Ovary (tissue), 9 donors: ENCODE results near the gene ABHD16B. TPM values are rescaled to one million over a fixed set of nuclear protein-coding genes. Genes with fewer than 3 reads are reported as not detected.

ENCODE experiments used
- DNase-seq, 5 donors: peaks; one replicate each; pipeline ENCODE4 v3.0.0-alpha.2; 2019 to 2020
- H3K27ac ChIP-seq, 2 donors: fragments of 200-600 bp; one replicate each; pipeline versions ENCODE4 v1.5.1 to v1.8.0; 2019 to 2022
- H3K27me3 ChIP-seq: fragments of 200-600 bp; one replicate; pipeline ENCODE4 v1.8.0; 2022
- H3K36me3 ChIP-seq: fragments of 200-600 bp; sonication (generic); one replicate; pipeline ENCODE4 v1.5.1; 2019
- H3K4me1 ChIP-seq: one replicate; pipeline ENCODE4 v1.8.1; 2013; ENCODE audit warnings: mild to moderate bottlenecking, moderate library complexity; ENCODE audit not compliant: insufficient read depth
- H3K4me3 ChIP-seq: fragments of 200-600 bp; sonication (generic); one replicate; pipeline ENCODE4 v1.5.1; 2017
- H3K9me3 ChIP-seq, 2 donors: fragments of 200-600 bp in 1 of 2; sonication (generic) in 1 of 2; one replicate each; pipeline versions ENCODE4 v1.5.1 to v1.8.1; 2013 to 2019; ENCODE audit warnings: mild to moderate bottlenecking in 1 of 2, moderate library complexity in 1 of 2
- CTCF ChIP-seq, 3 donors: fragments of 450-650 bp in 2 of 3; fragments of 200-600 bp in 1 of 3; IDR thresholded peaks; one replicate each; pipeline versions ENCODE4 v1.5.1 to v1.8.0; 2016 to 2022; ENCODE audit warnings: antibody characterized with exemption in 3 of 3, mild to moderate bottlenecking in 1 of 3
- EP300 ChIP-seq: sonication (generic); formaldehyde crosslinking; IDR thresholded peaks from one replicate; pipeline ENCODE4 v1.6.1; 2017; ENCODE audit warnings: antibody characterized with exemption
- POLR2A ChIP-seq: fragments of 450-650 bp; IDR thresholded peaks from one replicate; pipeline ENCODE4 v1.6.1; 2017; ENCODE audit warnings: antibody characterized with exemption, mild to moderate bottlenecking, moderate library complexity
- WGBS, 3 donors: extraction: QIAGEN DNeasy Blood & Tissue Kit in 1 of 3; methylation state at CpG; one replicate each; pipeline versions ENCODE4 v1.1.5 to v1.1.7; 2013 to 2017; 5-methylcytosine and 5-hydroxymethylcytosine counted together
- intact Hi-C, 4 donors: fragments of 100-400 bp; cut with DNase I; formaldehyde crosslinking; loops; one replicate each; pipeline versions ENCODE4 v1.11.0 to v1.15.1; 2022 to 2023
- polyA plus RNA-seq, 2 donors: library from polyadenylated mRNA; stranded (reverse); fragments of 200-250 nt in 1 of 2; fragments of 350-450 nt in 1 of 2; fragmentation: Illumina TruSeq in 1 of 2; extraction: RNeasy Lipid Tissue Mini Kit (QIAGEN cat#74804) in 1 of 2; gene quantifications; one replicate each; pipeline ENCODE4 v1.2.3, GENCODE V29; 2013 to 2014
- total RNA-seq, 7 donors: library from RNA; depleted of rRNA in 2 of 7; stranded (reverse); fragments of >200 nt in 2 of 7; fragmentation: NEBNext Ultra II Directional in 3 of 7; extraction: Animal tissue kit (Norgen Biotek cat#: 25700) in 3 of 7; gene quantifications; one replicate each; pipeline versions ENCODE4 v1.1.0 to v1.2.4, GENCODE V29; 2016 to 2023
- donor health status: DM: no; HTN: no; CAD: no; lungs with moderate emphysema.
- donor health status: DM: no; HTN: no; CAD: no.
- donor health status: Bipolar disorder and iron deficiency.
- donor health status: DM: yes; HTN: yes; CAD: no.
- donor health status: DM: no; HTN: no; CAD: no.
- donor health status: DM: yes; HTN: yes; CAD: no.

Gene ABHD16B
- total and polyA plus RNA-seq, 9 donors: 0.57 TPM; not detected in 8

- H3K36me3 ChIP-seq: no peaks in the 10 kb centered on the region
- 76 to 85% (median 85%) methylated on average over 8 of the region's 8 CpGs for WGBS, 3 donors
- TF ChIP-seq CTCF (IDR thresholded peaks at IDR 0.05): no peak
- TF ChIP-seq EP300: no peak
- TF ChIP-seq POLR2A: no peak
- H3K4me1 ChIP-seq: peaks cover 9% of the 10 kb centered on the region
- intact Hi-C loops: loop anchor here in 1 of 4 donors (5.0 kb wide), 1 partner anchor 40 kb away; the partner anchor contains the start of gene ABHD16B
- H3K4me3 ChIP-seq: no peak overlapping the region
- no peaks in the 10 kb centered on the region for H3K9me3 ChIP-seq
- H3K27ac ChIP-seq: no peak overlapping the region
- no peak for DNase-seq
- no peaks in the 10 kb centered on the region for H3K27me3 ChIP-seq
Measured at GRCh38 chr20:63821811-63822210, 39.5 kb upstream of the ABHD16B start.

GRCh38 chr20:63822276-63822696, 39.0 kb upstream of the ABHD16B start:
- WGBS, 3 donors: 50 to 62% (median 51%) methylated on average over 15 of the region's 15 CpGs
- no peak for TF ChIP-seq EP300
- no peak for TF ChIP-seq POLR2A
- no peak for TF ChIP-seq CTCF (IDR thresholded peaks at IDR 0.05)
- H3K4me1 ChIP-seq: peaks cover 12% of the 10 kb centered on the region
- no peaks in the 10 kb centered on the region for H3K27me3 ChIP-seq
- no peaks in the 10 kb centered on the region for H3K36me3 ChIP-seq
- no peak for DNase-seq
- no peak overlapping the region for H3K27ac ChIP-seq
- H3K9me3 ChIP-seq: no peaks in the 10 kb centered on the region
- intact Hi-C loops: loop anchor here in 1 of 4 donors (5.0 kb wide), 1 partner anchor 40 kb away; the partner anchor contains the start of gene ABHD16B
- no peak overlapping the region for H3K4me3 ChIP-seq

- no peak for DNase-seq
- no peak overlapping the region for H3K4me3 ChIP-seq
- TF ChIP-seq POLR2A: no peak
- no peak for TF ChIP-seq CTCF (IDR thresholded peaks at IDR 0.05)
- TF ChIP-seq EP300: no peak
- 57 to 63% (median 57%) methylated on average over 12 of the region's 12 CpGs for WGBS, 3 donors
- no peaks in the 10 kb centered on the region for H3K9me3 ChIP-seq
- intact Hi-C loops: loop anchor here in 1 of 4 donors (5.0 kb wide), 1 partner anchor 38 kb away; the partner anchor contains the start of gene ABHD16B
- no peak overlapping the region for H3K27ac ChIP-seq
- H3K4me1 ChIP-seq: peaks cover 19% of the 10 kb centered on the region
- no peaks in the 10 kb centered on the region for H3K27me3 ChIP-seq
- H3K36me3 ChIP-seq: no peaks in the 10 kb centered on the region
Measured at GRCh38 chr20:63823691-63824311, 37.5 kb upstream of the ABHD16B start.

- H3K36me3 ChIP-seq: no peaks in the 10 kb centered on the region
- no peak overlapping the region for H3K4me3 ChIP-seq
- peaks cover 19% of the 10 kb centered on the region for H3K4me1 ChIP-seq
- no peak overlapping the region for H3K27ac ChIP-seq
- no peak for DNase-seq
- WGBS, 3 donors: 77 to 87% (median 78%) methylated on average over 25 of the region's 25 CpGs
- H3K27me3 ChIP-seq: no peaks in the 10 kb centered on the region
- intact Hi-C loops: loop anchor here in 1 of 4 donors (5.0 kb wide), 1 partner anchor 37 kb away; the partner anchor contains the start of gene ABHD16B
- no peaks in the 10 kb centered on the region for H3K9me3 ChIP-seq
- TF ChIP-seq CTCF (IDR thresholded peaks at IDR 0.05) (no peak), POLR2A (no peak), EP300 (no peak)
Measured at GRCh38 chr20:63825331-63826118, 35.8 kb upstream of the ABHD16B start.
